Stomach (tissue), 9 donors: ENCODE measurements around the gene NUP93. TPM values are rescaled to one million over a fixed set of nuclear protein-coding genes. Genes with fewer than 3 reads are reported as not detected.

ENCODE experiments used
- DNase-seq, 2 donors: peaks; one replicate each; pipeline versions ENCODE4 v3.0.0 to v3.0.0-alpha.2; 2013 to 2019
- H3K27ac ChIP-seq, 5 donors: fragments of 200-600 bp in 4 of 5; sonication (generic) in 4 of 5; one replicate each; pipeline ENCODE4 v1.5.1; 2013 to 2019; ENCODE audit warnings: mild to moderate bottlenecking in 1 of 5, moderate library complexity in 1 of 5
- H3K27me3 ChIP-seq, 3 donors: fragments of 200-600 bp; sonication (generic); one replicate each; pipeline ENCODE4 v1.5.1; 2017 to 2019; ENCODE audit warnings: mixed run types in 1 of 3
- H3K36me3 ChIP-seq, 4 donors: fragments of 200-600 bp; sonication (generic); 1 replicate in 3 of 4; 2 replicates in 1 of 4; pipeline ENCODE4 v1.5.1; 2016 to 2019
- H3K4me1 ChIP-seq, 4 donors: fragments of 200-600 bp; sonication (generic); one replicate each; pipeline ENCODE4 v1.5.1; 2016 to 2019
- H3K4me3 ChIP-seq, 4 donors: fragments of 200-600 bp; sonication (generic) in 3 of 4; one replicate each; pipeline ENCODE4 v1.5.1; 2016 to 2019; ENCODE audit warnings: mild to moderate bottlenecking in 1 of 4
- H3K9me3 ChIP-seq, 4 donors: fragments of 200-600 bp; sonication (generic); one replicate each; pipeline ENCODE4 v1.5.1; 2016 to 2019
- EP300 ChIP-seq: sonication (generic); formaldehyde crosslinking; IDR thresholded peaks from one replicate; pipeline ENCODE4 v1.6.1; 2017; ENCODE audit warnings: antibody characterized with exemption
- POLR2A ChIP-seq, 4 donors: fragments of 450-650 bp; IDR thresholded peaks; one replicate each; pipeline ENCODE4 v1.6.1; 2016; ENCODE audit warnings: antibody characterized with exemption in 4 of 4, control low read depth in 2 of 4, mild to moderate bottlenecking in 1 of 4, moderate library complexity in 1 of 4
- POLR2AphosphoS5 ChIP-seq, 3 donors: sonication (generic); formaldehyde crosslinking; IDR thresholded peaks; one replicate each; pipeline ENCODE4 v1.6.1; 2016; ENCODE audit warnings: antibody characterized with exemption in 3 of 3
- WGBS, 5 donors: extraction: QIAGEN DNeasy Blood & Tissue Kit in 3 of 5; methylation state at CpG; one replicate each; pipeline versions ENCODE4 v1.1.5 to v1.1.7; 2013 to 2018; 5-methylcytosine and 5-hydroxymethylcytosine counted together
- intact Hi-C: fragments of 100-400 bp; cut with DNase I; formaldehyde crosslinking; loops from one replicate; pipeline ENCODE4 v1.15.1; 2023; ENCODE audit warnings: low total_unique reads
- polyA plus RNA-seq, 3 donors: library from polyadenylated mRNA; stranded (reverse); fragments of 200-250 nt; gene quantifications; one replicate each; pipeline ENCODE4 v1.2.3, GENCODE V29; 2013
- total RNA-seq, 5 donors: library from RNA; depleted of rRNA; stranded (reverse); fragments of >200 nt; gene quantifications; one replicate each; pipeline versions ENCODE4 v1.1.0 to v1.2.3, GENCODE V29; 2014 to 2016
- TF ChIP-seq, protein P1 (sequence below), 7 experiments: fragments of 450-650 bp in 4 of 7; fragments of 200-600 bp in 3 of 7; sonication (generic) in 3 of 7; IDR thresholded peaks; one replicate each; pipeline ENCODE4 v1.5.1; 2016 to 2019; ENCODE audit warnings: antibody characterized with exemption in 7 of 7, control low read depth in 2 of 7, mild to moderate bottlenecking in 1 of 7
- donor health status: healthy with polysubstance abuse.
- donor health status: Bipolar disorder and iron deficiency.
- donor health status: healthy.

Gene NUP93
- total and polyA plus RNA-seq, 8 donors = 26.7 to 184 (median 47.2) TPM

DNA sequence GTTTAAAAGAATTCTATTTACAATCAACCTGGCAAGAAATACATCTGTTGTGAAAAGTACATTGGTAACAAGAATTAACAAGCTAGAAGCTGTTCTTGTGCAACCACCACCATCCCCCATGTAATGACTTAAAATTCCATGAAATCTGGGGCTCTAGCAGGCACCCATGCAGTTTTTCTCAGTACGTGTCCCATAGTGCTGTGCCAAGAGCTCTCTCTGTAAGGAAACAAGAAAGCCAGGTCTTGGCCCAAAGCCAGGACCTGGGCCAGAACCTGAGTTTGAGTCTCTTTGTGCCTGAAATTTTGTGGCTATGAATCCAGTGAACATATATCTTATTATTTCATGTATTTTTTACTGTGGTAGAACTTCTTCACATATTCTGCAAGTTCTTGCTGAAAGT lies 46.6 kb downstream of the NUP93 start:
- no peaks in the 10 kb centered on the region for H3K27me3 ChIP-seq
- H3K36me3 ChIP-seq = no peaks in the 10 kb centered on the region
- intact Hi-C loops = no loop called here
- no peak overlapping the region for H3K27ac ChIP-seq
- peaks cover 19 to 44% (median 28%) of the 10 kb centered on the region in 4 donors for H3K4me1 ChIP-seq
- no peak overlapping the region for H3K4me3 ChIP-seq
- WGBS, 5 donors = 11 to 38% (median 21%) methylated on average over 1 of the region's 1 CpG
- peak; percentile 65 to 66 for DNase-seq
- TF ChIP-seq EP300 (no peak), POLR2AphosphoS5 (IDR thresholded peaks at IDR 0.05) (no peak), POLR2A (IDR thresholded peaks at IDR 0.05) (no peak)
- TF ChIP-seq, protein P1, sequence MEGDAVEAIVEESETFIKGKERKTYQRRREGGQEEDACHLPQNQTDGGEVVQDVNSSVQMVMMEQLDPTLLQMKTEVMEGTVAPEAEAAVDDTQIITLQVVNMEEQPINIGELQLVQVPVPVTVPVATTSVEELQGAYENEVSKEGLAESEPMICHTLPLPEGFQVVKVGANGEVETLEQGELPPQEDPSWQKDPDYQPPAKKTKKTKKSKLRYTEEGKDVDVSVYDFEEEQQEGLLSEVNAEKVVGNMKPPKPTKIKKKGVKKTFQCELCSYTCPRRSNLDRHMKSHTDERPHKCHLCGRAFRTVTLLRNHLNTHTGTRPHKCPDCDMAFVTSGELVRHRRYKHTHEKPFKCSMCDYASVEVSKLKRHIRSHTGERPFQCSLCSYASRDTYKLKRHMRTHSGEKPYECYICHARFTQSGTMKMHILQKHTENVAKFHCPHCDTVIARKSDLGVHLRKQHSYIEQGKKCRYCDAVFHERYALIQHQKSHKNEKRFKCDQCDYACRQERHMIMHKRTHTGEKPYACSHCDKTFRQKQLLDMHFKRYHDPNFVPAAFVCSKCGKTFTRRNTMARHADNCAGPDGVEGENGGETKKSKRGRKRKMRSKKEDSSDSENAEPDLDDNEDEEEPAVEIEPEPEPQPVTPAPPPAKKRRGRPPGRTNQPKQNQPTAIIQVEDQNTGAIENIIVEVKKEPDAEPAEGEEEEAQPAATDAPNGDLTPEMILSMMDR (IDR thresholded peaks at IDR 0.05) = no peak
- H3K9me3 ChIP-seq = no peaks in the 10 kb centered on the region

DNA sequence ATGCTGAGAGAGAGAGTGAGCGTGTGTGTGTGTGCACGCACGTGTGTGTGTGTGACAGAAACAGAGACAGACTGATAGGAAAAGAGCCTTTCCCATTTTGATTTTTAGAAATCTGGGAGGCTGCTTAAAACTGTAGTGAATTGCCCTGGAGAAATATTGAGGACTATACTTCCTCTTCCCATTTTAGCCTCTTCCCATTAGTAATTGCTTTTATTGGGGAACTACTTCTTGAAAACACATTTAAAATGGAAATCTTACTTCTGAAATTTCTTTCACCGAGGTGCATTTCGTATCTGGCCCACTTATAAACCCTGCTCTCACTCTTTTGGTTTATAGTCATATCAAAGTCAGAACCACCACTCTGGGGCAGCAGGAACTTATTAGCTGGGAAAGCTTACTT lies 47.1 kb downstream of the NUP93 start:
- 67 to 85% (median 81%) methylated on average over 5 of the region's 5 CpGs for WGBS, 5 donors
- TF ChIP-seq POLR2A (IDR thresholded peaks at IDR 0.05) (no peak), POLR2AphosphoS5 (IDR thresholded peaks at IDR 0.05) (no peak), EP300 (no peak)
- TF ChIP-seq, protein P1 (IDR thresholded peaks at IDR 0.05) = no peak
- peaks cover 16 to 40% (median 25%) of the 10 kb centered on the region in 4 donors for H3K4me1 ChIP-seq
- DNase-seq = no peak
- H3K9me3 ChIP-seq = no peaks in the 10 kb centered on the region
- intact Hi-C loops = no loop called here
- no peaks in the 10 kb centered on the region for H3K36me3 ChIP-seq
- H3K4me3 ChIP-seq = no peak overlapping the region
- no peak overlapping the region for H3K27ac ChIP-seq
- no peaks in the 10 kb centered on the region for H3K27me3 ChIP-seq

DNA sequence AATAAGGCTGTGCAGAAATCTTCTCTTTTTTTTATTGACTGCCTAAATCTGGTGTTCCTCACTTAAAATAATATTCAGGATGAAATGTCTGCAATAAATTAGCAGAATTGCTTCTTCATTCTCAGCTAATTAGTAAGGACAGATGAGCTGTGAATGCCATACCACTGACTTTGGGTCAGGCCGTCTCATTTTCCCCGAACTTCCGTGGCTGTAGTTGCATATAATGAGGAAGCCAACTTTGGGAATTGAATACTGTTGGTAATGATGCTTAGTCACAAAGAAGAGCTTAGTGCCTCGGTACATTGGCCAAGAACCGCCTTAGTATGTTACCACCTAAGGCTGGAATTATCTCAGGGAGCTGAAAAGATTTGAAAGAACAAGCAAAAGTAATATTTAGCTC lies 47.6 kb downstream of the NUP93 start:
- no peaks in the 10 kb centered on the region for H3K9me3 ChIP-seq
- no peak for DNase-seq
- H3K4me1 ChIP-seq = peaks cover 14 to 35% (median 22%) of the 10 kb centered on the region in 4 donors
- TF ChIP-seq POLR2AphosphoS5 (IDR thresholded peaks at IDR 0.05) = no peak
- no peak for TF ChIP-seq EP300
- TF ChIP-seq, protein P1 (IDR thresholded peaks at IDR 0.05) = no peak
- intact Hi-C loops = no loop called here
- H3K36me3 ChIP-seq = no peaks in the 10 kb centered on the region
- H3K4me3 ChIP-seq = no peak overlapping the region
- 87 to 95% (median 91%) methylated on average over 5 of the region's 5 CpGs for WGBS, 5 donors
- H3K27ac ChIP-seq = no peak overlapping the region
- no peaks in the 10 kb centered on the region for H3K27me3 ChIP-seq

DNA sequence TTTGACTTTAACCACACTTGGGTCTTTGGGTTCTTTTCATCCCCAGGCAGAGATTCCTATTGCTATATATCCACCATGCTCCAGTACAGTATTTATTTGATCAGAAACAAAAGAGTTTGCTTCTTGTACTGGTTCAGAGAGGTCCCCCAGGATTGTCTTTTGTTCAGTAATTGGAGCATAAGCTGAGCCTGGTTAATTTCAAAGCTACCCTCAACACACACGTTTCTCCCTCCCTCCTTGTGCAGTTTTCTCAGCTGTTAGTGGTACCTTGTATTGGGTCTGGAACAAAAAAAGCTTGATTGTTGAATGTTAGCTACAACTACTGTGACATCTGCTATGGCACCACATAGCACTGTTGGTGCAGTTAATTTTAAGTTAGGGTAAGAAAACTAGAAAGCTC lies 50.0 kb downstream of the NUP93 start:
- no peaks in the 10 kb centered on the region for H3K27me3 ChIP-seq
- no peak for DNase-seq
- H3K27ac ChIP-seq = no peak overlapping the region
- H3K9me3 ChIP-seq = no peaks in the 10 kb centered on the region
- H3K4me1 ChIP-seq = peaks cover 6 to 22% (median 14%) of the 10 kb centered on the region in 4 donors
- WGBS, 5 donors = 42 to 59% (median 56%) methylated on average over 1 of the region's 1 CpG
- intact Hi-C loops = no loop called here
- H3K36me3 ChIP-seq = no peaks in the 10 kb centered on the region
- H3K4me3 ChIP-seq = no peak overlapping the region
- TF ChIP-seq, protein P1 (IDR thresholded peaks at IDR 0.05) = no peak
